Prostate gland (tissue), 2 donors: ENCODE results near the gene TESMIN.

Source experiments
- POLR2A ChIP-seq: fragments of 450-650 bp; IDR thresholded peaks from one replicate; pipeline ENCODE4 v1.6.1; 2016; ENCODE audit warnings: antibody characterized with exemption, mild to moderate bottlenecking
- POLR2AphosphoS5 ChIP-seq: sonication (generic); formaldehyde crosslinking; IDR thresholded peaks from one replicate; pipeline ENCODE4 v1.6.1; 2017; ENCODE audit warnings: antibody characterized with exemption
- TF ChIP-seq, protein P1 (sequence below), 4 experiments: fragments of 200-600 bp in 2 of 4; fragments of 450-650 bp in 2 of 4; sonication (generic) in 2 of 4; IDR thresholded peaks; 1 replicate in 3 of 4; 2 replicates in 1 of 4; pipeline ENCODE4 v1.5.1; 2016 to 2019; ENCODE audit warnings: antibody characterized with exemption in 4 of 4, mild to moderate bottlenecking in 2 of 4, moderate library complexity in 2 of 4

DNA sequence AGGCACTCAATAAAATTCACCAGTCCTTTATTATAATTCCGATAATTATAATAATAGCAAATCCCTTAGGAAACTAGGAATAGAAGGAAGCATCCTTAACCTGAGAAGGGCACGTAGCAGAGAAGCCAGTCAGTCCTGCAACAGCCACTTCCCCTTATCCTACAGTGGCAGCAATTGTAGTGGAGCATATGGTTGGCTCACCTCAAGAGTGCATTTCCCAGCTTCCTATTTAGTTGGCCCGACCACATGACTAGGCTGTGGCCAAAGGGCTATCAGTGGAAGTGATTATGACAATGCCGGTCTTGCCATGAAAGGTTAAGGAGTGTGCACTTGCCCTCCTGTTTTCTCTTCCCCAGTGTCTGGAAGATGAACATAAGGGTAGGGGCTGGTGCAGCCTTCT is 27.0 kb downstream of the TESMIN start:
- TF ChIP-seq, protein P1, sequence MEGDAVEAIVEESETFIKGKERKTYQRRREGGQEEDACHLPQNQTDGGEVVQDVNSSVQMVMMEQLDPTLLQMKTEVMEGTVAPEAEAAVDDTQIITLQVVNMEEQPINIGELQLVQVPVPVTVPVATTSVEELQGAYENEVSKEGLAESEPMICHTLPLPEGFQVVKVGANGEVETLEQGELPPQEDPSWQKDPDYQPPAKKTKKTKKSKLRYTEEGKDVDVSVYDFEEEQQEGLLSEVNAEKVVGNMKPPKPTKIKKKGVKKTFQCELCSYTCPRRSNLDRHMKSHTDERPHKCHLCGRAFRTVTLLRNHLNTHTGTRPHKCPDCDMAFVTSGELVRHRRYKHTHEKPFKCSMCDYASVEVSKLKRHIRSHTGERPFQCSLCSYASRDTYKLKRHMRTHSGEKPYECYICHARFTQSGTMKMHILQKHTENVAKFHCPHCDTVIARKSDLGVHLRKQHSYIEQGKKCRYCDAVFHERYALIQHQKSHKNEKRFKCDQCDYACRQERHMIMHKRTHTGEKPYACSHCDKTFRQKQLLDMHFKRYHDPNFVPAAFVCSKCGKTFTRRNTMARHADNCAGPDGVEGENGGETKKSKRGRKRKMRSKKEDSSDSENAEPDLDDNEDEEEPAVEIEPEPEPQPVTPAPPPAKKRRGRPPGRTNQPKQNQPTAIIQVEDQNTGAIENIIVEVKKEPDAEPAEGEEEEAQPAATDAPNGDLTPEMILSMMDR (IDR thresholded peaks at IDR 0.05) = no peak
- TF ChIP-seq POLR2A (no peak), POLR2AphosphoS5 (no peak)
